HG02588 (cell line): ENCODE results near the gene UBE2F.
"Not testable (repeated sequence)": the region's sequence is repeated elsewhere in the genome, so short reads cannot be mapped to it uniquely, and the experiment has no call there.

Experiments used
- ATAC-seq: cut with Tn5 transposase; IDR thresholded peaks from one replicate; pipeline ENCODE4 v1.9.1; 2021; ENCODE audit warnings: mild to moderate bottlenecking, moderate library complexity; ENCODE audit not compliant: unreplicated experiment

The UBE2F gene

GRCh38 chr2:238013806-238014205 lies 47.0 kb downstream of the UBE2F start:
- ATAC-seq, result no peak

GRCh38 chr2:238015705-238016104 lies 48.9 kb downstream of the UBE2F start:
- ATAC-seq, result no peak

GRCh38 chr2:238016526-238016925 lies 49.7 kb downstream of the UBE2F start:
- no peak for ATAC-seq

GRCh38 chr2:238019962-238020361 lies 53.1 kb downstream of the UBE2F start:
- no peak for ATAC-seq

- no peak for ATAC-seq
Observed at GRCh38 chr2:238020816-238021215, 54.0 kb downstream of the UBE2F start.

GRCh38 chr2:238021327-238021726 lies 54.5 kb downstream of the UBE2F start:
- ATAC-seq, result no peak

GRCh38 chr2:238022594-238023157 lies 55.9 kb downstream of the UBE2F start:
- ATAC-seq, result no peak

- no peak for ATAC-seq
Observed at GRCh38 chr2:238023608-238024007, 56.8 kb downstream of the UBE2F start.

- ATAC-seq, result no peak
Observed at GRCh38 chr2:238024986-238025385, 58.2 kb downstream of the UBE2F start.

GRCh38 chr2:238025741-238026360 lies 59.0 kb downstream of the UBE2F start:
- no peak for ATAC-seq

GRCh38 chr2:238027058-238027457 lies 60.2 kb downstream of the UBE2F start:
- no peak for ATAC-seq

GRCh38 chr2:238027591-238028415 lies 61.0 kb downstream of the UBE2F start:
- no peak for ATAC-seq

- ATAC-seq, result no peak
Observed at GRCh38 chr2:238029853-238030252, 63.0 kb downstream of the UBE2F start.

GRCh38 chr2:238030422-238031155 lies 63.8 kb downstream of the UBE2F start:
- no peak for ATAC-seq

GRCh38 chr2:238031751-238032150 lies 64.9 kb downstream of the UBE2F start:
- ATAC-seq, result no peak

- ATAC-seq, result no peak
Observed at GRCh38 chr2:238032755-238033337, 66.0 kb downstream of the UBE2F start.

- not testable (repeated sequence) for ATAC-seq
Observed at GRCh38 chr2:238033991-238034390, 67.2 kb downstream of the UBE2F start.

- no peak for ATAC-seq
Observed at GRCh38 chr2:238038203-238038602, 71.4 kb downstream of the UBE2F start.

- no peak for ATAC-seq
Observed at GRCh38 chr2:238039151-238039550, 72.3 kb downstream of the UBE2F start.

- no peak for ATAC-seq
Observed at GRCh38 chr2:238039985-238040384, 73.2 kb downstream of the UBE2F start.

- ATAC-seq, result no peak
Observed at GRCh38 chr2:238040918-238041317, 74.1 kb downstream of the UBE2F start.
